ENCODE data around the gene DIPK1B.

The DIPK1B gene

GRCh38 chr9:136769710-136770191 is 57.4 kb downstream of the DIPK1B start:
- DNase-seq (ENCODE audit: low spot score) = no peak

- DNase-seq (ENCODE audit: low spot score) = no peak
Measured at GRCh38 chr9:136771907-136772415, 59.6 kb downstream of the DIPK1B start.

GRCh38 chr9:136773386-136774044 is 61.1 kb downstream of the DIPK1B start:
- DNase-seq (ENCODE audit: low spot score) = no peak

Data from pons (tissue), 1 donor.